Fibroblast of lung (primary cell): ENCODE results near the gene TMEM203. TPM values are rescaled to one million over a fixed set of nuclear protein-coding genes. Genes with fewer than 3 reads are reported as not detected.
A peak's percentile ranks its signal among the peaks of the same experiment; 100 is the strongest.

Experiments used
- DNase-seq, 2 donors: peaks; one replicate each; pipeline versions ENCODE4 v3.0.0 to v3.0.0-alpha.2; 2010; ENCODE audit warnings: low read depth in 2 of 2
- H2AFZ ChIP-seq: 2 replicates; pipeline ENCODE4 v1.5.1; 2012; ENCODE audit warnings: low read length, control low read depth, inconsistent platforms
- H3K27ac ChIP-seq: 2 replicates; pipeline ENCODE4 v1.5.1; 2011; ENCODE audit warnings: low read length, control low read depth; ENCODE audit not compliant: insufficient read depth
- H3K27me3 ChIP-seq: 2 replicates; pipeline ENCODE4 v1.5.1; 2011; ENCODE audit warnings: mild to moderate bottlenecking, low read length; ENCODE audit not compliant: control insufficient read depth, insufficient read depth
- H3K36me3 ChIP-seq: 2 replicates; pipeline ENCODE4 v1.5.1; 2011; ENCODE audit warnings: low read length; ENCODE audit not compliant: control insufficient read depth, insufficient read depth
- H3K4me1 ChIP-seq: 2 replicates; pipeline ENCODE4 v1.5.1; 2011; ENCODE audit warnings: low read length; ENCODE audit not compliant: control insufficient read depth, insufficient read depth; ENCODE audit errors: extremely low read depth
- H3K4me2 ChIP-seq: 2 replicates; pipeline ENCODE4 v1.5.1; 2011; ENCODE audit warnings: low read length, control low read depth; ENCODE audit not compliant: insufficient read depth; ENCODE audit errors: extremely low read depth
- H3K4me3 ChIP-seq, 4 experiments: fragments of 200-600 bp in 1 of 4; sonication (generic) in 1 of 4; replicated peaks in 1 of 4; 2 replicates each; pipeline ENCODE4 v1.5.1; 2011 to 2016; ENCODE audit warnings: low read length in 4 of 4, low read depth in 3 of 4, mild to moderate bottlenecking in 3 of 4, control low read depth in 2 of 4, inconsistent platforms in 1 of 4, mixed read lengths in 1 of 4; ENCODE audit not compliant: insufficient read depth in 1 of 4; ENCODE audit errors: control extremely low read depth in 1 of 4
- H3K79me2 ChIP-seq: 2 replicates; pipeline ENCODE4 v1.5.1; 2012; ENCODE audit warnings: mild to moderate bottlenecking, low read length, inconsistent platforms; ENCODE audit not compliant: control insufficient read depth, insufficient read depth
- H3K9ac ChIP-seq: 2 replicates; pipeline ENCODE4 v1.5.1; 2011; ENCODE audit warnings: mild to moderate bottlenecking, low read length, control low read depth; ENCODE audit not compliant: insufficient read depth
- H3K9me3 ChIP-seq: 2 replicates; pipeline ENCODE4 v1.5.1; 2012; ENCODE audit warnings: low read depth, low read length; ENCODE audit not compliant: control insufficient read depth, insufficient read depth
- H4K20me1 ChIP-seq: 2 replicates; pipeline ENCODE4 v1.5.1; 2011; ENCODE audit warnings: low read length; ENCODE audit not compliant: control insufficient read depth, insufficient read depth; ENCODE audit errors: extremely low read depth
- EZH2 ChIP-seq: IDR thresholded peaks from 2 replicates; pipeline ENCODE4 v1.5.1; 2012; ENCODE audit warnings: low read length, control low read depth, mild to moderate bottlenecking; ENCODE audit errors: missing control alignments
- polyA plus RNA-seq, 2 donors: library from polyadenylated mRNA; depleted of rRNA in 1 of 2; stranded (reverse) in 1 of 2; unstranded in 1 of 2; fragments of >200 nt; gene quantifications; 2 replicates each; pipeline ENCODE4 v1.2.1, GENCODE V29; 2011 to 2012; ENCODE audit warnings: missing spikeins in 1 of 2
- total RNA-seq: library from RNA; depleted of rRNA; stranded (reverse); fragments of >200 nt; gene quantifications from 2 replicates; pipeline ENCODE4 v1.2.1, GENCODE V29; 2014
- TF ChIP-seq, protein P1 (sequence below), 2 donors: IDR thresholded peaks in 1 of 2; conservative IDR thresholded peaks in 1 of 2; 1 replicate in 1 of 2; 2 replicates in 1 of 2; pipeline ENCODE4 v1.5.1; 2011 to 2012; ENCODE audit warnings: low read length in 2 of 2, control low read depth in 1 of 2, inconsistent platforms in 1 of 2, low read depth in 1 of 2, mild to moderate bottlenecking in 1 of 2

TMEM203 gene
- total and polyA plus RNA-seq, 2 donors (not counting 1 experiment from before 2014, with no cell fraction given): 36.3 to 38.6 TPM

DNA sequence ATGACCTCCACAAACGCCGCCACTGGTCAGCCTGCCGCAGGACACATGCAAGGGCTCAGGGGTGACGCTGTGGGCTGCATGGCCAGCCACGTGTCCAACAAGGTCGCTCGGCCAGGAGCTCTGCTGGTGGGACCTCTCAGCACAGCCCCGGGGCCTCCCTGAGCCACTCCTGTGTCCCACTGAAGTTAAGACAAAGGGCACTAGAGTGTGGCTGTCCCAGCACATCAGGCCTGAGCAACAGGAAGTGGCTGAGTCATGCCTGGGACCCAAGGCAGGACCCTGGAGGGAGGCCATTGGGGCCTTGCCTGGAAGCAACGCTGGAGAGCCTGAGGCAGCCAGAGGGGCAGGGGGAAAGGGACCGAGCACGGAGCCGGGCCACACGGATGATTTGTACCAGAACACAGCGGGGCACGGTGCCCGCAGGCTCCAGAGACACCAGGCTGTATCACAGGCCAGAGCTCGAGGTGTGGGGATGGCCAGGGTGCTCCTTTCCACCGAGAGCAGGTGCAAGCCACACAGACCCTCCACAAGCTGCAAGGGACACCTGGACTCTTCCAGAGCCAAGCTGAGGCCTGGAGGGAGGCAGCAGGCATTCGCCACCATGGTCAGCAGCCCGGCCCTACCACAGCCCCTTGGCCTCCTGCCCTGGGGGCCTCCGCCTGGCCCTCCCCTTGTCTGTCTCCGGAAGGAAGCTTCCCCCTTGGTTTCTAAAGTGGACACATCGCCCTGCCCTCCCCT lies 27.1 kb downstream of the TMEM203 start:
- no peak for DNase-seq
- no peaks in the 10 kb centered on the region for H4K20me1 ChIP-seq
- no peak overlapping the region for H3K9ac ChIP-seq
- no peak overlapping the region for H3K4me3 ChIP-seq
- no peak overlapping the region for H3K27ac ChIP-seq
- no peaks in the 10 kb centered on the region for H3K27me3 ChIP-seq
- H3K4me2 ChIP-seq: no peak overlapping the region
- no peak for TF ChIP-seq EZH2
- TF ChIP-seq, protein P1, sequence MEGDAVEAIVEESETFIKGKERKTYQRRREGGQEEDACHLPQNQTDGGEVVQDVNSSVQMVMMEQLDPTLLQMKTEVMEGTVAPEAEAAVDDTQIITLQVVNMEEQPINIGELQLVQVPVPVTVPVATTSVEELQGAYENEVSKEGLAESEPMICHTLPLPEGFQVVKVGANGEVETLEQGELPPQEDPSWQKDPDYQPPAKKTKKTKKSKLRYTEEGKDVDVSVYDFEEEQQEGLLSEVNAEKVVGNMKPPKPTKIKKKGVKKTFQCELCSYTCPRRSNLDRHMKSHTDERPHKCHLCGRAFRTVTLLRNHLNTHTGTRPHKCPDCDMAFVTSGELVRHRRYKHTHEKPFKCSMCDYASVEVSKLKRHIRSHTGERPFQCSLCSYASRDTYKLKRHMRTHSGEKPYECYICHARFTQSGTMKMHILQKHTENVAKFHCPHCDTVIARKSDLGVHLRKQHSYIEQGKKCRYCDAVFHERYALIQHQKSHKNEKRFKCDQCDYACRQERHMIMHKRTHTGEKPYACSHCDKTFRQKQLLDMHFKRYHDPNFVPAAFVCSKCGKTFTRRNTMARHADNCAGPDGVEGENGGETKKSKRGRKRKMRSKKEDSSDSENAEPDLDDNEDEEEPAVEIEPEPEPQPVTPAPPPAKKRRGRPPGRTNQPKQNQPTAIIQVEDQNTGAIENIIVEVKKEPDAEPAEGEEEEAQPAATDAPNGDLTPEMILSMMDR (conservative IDR thresholded peaks at IDR 0.05 in 1 of 2, IDR thresholded peaks at IDR 0.05 in 1 of 2; ENCODE audit: low read depth in 1 of 2, low read length in 2 of 2): no peak
- H3K36me3 ChIP-seq: peaks cover 29% of the 10 kb centered on the region
- peaks cover 2% of the 10 kb centered on the region for H3K4me1 ChIP-seq
- no peaks in the 10 kb centered on the region for H3K9me3 ChIP-seq
- no peaks in the 10 kb centered on the region for H3K79me2 ChIP-seq
- H2AFZ ChIP-seq: no peak overlapping the region

DNA sequence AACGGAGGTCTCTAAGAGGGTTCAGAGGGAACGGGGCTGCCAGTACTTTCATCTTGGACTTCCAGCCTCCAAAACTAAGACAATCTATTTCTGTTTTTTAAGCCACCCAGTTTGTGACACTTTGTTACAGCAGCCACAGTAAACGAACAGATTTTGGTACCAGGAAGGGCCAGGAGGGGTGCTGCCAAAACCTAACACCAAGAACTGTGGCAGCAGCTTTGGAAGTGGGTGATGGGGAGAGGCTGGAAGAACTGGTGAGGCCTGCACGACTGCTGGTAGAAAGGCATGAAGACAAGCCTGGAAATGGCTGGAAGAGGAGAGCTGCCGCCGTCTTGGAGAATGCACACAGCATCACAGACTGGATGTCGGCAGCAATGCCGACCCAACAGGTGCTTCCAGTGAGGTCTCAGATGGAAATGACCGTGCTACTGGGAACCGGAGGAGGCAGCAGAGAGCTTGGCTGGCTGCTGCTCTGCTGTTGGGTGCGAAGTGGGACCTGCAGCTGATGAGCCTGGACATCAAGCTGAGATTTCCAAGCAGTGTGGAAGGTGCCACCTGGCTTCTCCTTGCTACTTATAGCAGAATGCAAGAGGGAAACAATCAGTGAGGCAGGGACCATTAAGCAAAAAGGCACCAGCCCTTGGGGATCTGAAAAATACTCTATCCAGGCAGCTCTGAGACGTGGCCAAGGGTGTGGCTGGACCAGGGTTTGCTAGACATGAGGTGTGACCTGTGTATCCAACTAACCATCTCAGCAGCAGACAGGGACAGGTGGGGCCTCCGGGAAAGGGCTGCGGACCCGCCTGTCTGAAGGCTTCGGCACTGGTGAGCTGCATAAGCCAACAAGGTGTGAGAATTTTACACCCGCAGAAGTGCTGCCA lies 28.9 kb downstream of the TMEM203 start:
- Histone ChIP-seq H3K4me3 (no peak overlapping the region), H4K20me1 (no peaks in the 10 kb centered on the region), H3K27me3 (no peaks in the 10 kb centered on the region), H3K36me3 (peaks cover 21% of the 10 kb centered on the region), H3K4me1 (peaks cover 2% of the 10 kb centered on the region), H3K4me2 (no peak overlapping the region), H3K9ac (no peak overlapping the region), H2AFZ (no peak overlapping the region), H3K9me3 (no peaks in the 10 kb centered on the region), H3K79me2 (no peaks in the 10 kb centered on the region), H3K27ac (no peak overlapping the region)
- DNase-seq: peak; percentile 18 to 26
- no peak for TF ChIP-seq EZH2
- TF ChIP-seq, protein P1 (conservative IDR thresholded peaks at IDR 0.05 in 1 of 2, IDR thresholded peaks at IDR 0.05 in 1 of 2; ENCODE audit: low read depth in 1 of 2, low read length in 2 of 2): peak; percentile 29 to 65

DNA sequence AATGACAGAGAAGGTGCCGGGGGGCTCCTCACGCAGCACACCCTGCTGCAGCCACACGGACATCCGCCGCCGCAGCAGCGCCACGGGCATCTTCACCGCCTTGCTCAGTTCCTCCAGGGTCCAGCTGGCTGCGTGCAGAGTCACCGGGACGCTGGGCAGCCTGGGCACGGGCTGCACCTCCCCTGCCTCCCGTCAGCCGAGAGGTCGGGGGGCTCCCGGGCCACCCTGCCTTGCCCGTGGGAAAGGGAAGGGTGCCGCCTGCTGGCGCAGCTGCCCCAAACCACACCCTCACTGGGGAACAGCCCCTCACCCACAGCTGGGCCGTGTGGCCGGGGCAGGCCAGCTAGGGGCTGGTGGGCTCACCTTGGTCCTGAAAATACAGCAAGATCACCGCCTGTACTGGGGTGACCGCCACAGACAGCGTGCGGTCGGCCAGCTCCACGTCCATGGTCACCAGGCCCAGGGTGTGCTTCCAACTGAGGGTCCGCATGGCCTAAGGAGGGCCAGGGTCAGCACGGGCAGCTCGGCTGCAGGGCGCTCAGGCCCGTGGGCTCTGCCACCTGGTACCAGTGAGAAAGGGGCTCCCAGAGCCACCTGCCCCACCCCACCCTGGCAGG lies 30.0 kb downstream of the TMEM203 start:
- Histone ChIP-seq H3K4me2 (no peak overlapping the region), H3K27me3 (peaks cover 3% of the 10 kb centered on the region), H3K9me3 (no peaks in the 10 kb centered on the region), H3K79me2 (no peaks in the 10 kb centered on the region), H3K4me3 (no peak overlapping the region), H2AFZ (no peak overlapping the region), H3K4me1 (peaks cover 2% of the 10 kb centered on the region), H4K20me1 (no peaks in the 10 kb centered on the region), H3K27ac (no peak overlapping the region), H3K9ac (no peak overlapping the region), H3K36me3 (peaks cover 11% of the 10 kb centered on the region)
- DNase-seq: no peak
- TF ChIP-seq EZH2: peak; percentile 25
- TF ChIP-seq, protein P1 (conservative IDR thresholded peaks at IDR 0.05 in 1 of 2, IDR thresholded peaks at IDR 0.05 in 1 of 2; ENCODE audit: low read depth in 1 of 2, low read length in 2 of 2): peak in 1 of 2 donors; percentile 19
